ENCODE data around the gene NELL1.

Gene NELL1

DNA sequence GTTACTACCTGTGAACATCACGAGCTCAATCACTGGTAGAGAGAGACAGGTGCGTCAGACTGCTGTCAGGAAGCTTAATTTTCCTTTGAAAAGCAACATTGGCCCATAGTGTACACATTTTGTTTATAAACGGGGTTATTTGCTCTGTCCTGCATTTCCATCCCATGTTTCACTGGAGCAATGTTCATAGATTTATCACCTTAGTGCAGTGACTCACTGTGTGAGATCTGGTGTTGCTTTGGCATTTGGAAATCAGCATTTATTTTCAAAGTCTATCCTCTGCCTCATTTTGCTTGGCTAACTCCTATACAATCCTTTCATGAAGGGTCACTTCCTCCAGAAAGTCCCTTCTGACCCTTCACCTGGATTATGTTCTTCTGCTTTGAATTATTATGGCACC is 529.1 kb downstream of the NELL1 start:
- no peak for TF ChIP-seq TOX (CRISPR knock-in tag; IDR thresholded peaks at IDR 0.05; ENCODE audit: borderline replicate concordance)
- TF ChIP-seq BACH2 (CRISPR knock-in tag; IDR thresholded peaks at IDR 0.05; ENCODE audit: borderline replicate concordance): no peak
- TF ChIP-seq, protein P1, sequence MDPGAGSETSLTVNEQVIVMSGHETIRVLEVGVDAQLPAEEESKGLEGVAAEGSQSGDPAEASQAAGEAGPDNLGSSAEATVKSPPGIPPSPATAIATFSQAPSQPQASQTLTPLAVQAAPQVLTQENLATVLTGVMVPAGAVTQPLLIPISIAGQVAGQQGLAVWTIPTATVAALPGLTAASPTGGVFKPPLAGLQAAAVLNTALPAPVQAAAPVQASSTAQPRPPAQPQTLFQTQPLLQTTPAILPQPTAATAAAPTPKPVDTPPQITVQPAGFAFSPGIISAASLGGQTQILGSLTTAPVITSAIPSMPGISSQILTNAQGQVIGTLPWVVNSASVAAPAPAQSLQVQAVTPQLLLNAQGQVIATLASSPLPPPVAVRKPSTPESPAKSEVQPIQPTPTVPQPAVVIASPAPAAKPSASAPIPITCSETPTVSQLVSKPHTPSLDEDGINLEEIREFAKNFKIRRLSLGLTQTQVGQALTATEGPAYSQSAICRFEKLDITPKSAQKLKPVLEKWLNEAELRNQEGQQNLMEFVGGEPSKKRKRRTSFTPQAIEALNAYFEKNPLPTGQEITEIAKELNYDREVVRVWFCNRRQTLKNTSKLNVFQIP (CRISPR knock-in tag; IDR thresholded peaks at IDR 0.05; ENCODE audit: borderline replicate concordance, low read depth): no peak
- TF ChIP-seq ZFP3 (CRISPR knock-in tag; IDR thresholded peaks at IDR 0.05): no peak
- no peak for TF ChIP-seq ZFP30 (CRISPR knock-in tag; IDR thresholded peaks at IDR 0.05)
- TF ChIP-seq, protein P2, sequence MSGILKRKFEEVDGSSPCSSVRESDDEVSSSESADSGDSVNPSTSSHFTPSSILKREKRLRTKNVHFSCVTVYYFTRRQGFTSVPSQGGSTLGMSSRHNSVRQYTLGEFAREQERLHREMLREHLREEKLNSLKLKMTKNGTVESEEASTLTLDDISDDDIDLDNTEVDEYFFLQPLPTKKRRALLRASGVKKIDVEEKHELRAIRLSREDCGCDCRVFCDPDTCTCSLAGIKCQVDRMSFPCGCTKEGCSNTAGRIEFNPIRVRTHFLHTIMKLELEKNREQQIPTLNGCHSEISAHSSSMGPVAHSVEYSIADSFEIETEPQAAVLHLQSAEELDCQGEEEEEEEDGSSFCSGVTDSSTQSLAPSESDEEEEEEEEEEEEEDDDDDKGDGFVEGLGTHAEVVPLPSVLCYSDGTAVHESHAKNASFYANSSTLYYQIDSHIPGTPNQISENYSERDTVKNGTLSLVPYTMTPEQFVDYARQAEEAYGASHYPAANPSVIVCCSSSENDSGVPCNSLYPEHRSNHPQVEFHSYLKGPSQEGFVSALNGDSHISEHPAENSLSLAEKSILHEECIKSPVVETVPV (CRISPR knock-in tag; IDR thresholded peaks at IDR 0.05): no peak
- no peak for ATAC-seq

DNA sequence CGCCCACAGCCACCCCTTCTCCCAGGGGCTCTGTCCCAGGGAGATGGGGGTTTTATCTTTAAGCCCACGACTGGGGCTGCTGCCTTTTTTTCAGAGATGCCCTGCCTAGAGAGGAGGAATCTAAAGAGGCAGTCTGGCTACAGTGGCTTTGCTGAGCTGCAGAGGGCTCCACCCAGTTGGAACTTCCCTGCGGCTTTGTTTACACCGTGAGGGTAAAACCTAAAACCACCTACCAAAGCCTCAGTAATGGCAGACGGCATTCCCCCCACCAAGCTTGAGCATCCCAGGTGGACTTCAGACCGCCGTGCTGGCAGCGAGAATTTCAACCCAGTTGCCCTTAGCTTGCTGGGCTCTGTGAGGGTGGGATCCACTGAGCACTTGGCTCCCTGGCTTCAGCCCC is 535.8 kb downstream of the NELL1 start:
- ATAC-seq: no peak
- TF ChIP-seq, protein P2 (CRISPR knock-in tag; IDR thresholded peaks at IDR 0.05): no peak
- TF ChIP-seq ZFP3 (CRISPR knock-in tag; IDR thresholded peaks at IDR 0.05): no peak

DNA sequence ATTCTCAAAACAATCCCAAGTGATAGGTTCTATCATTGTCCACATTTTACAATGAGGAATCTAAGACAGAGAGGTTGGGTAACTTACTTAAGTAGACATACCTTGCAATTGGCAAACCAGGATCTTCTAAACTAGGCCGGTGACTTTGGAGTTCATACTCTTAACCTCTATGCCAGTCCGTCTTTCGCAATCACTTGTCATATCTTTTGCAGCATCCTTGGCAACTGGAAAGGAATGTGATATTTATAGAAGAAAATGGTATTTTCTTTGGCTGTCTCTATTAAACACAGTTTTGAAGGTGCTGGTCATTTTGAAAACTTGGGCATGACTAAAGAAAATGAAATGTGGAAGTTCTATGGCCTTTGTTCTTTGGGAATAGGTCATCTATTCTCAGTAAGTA is 556.5 kb downstream of the NELL1 start:
- no peak for ATAC-seq
- TF ChIP-seq BACH2 (CRISPR knock-in tag; IDR thresholded peaks at IDR 0.05; ENCODE audit: borderline replicate concordance): no peak
- peak; percentile 62 for TF ChIP-seq ISL1 (CRISPR knock-in tag; IDR thresholded peaks at IDR 0.05)
- TF ChIP-seq GLIS3 (CRISPR knock-in tag; IDR thresholded peaks at IDR 0.05): no peak

DNA sequence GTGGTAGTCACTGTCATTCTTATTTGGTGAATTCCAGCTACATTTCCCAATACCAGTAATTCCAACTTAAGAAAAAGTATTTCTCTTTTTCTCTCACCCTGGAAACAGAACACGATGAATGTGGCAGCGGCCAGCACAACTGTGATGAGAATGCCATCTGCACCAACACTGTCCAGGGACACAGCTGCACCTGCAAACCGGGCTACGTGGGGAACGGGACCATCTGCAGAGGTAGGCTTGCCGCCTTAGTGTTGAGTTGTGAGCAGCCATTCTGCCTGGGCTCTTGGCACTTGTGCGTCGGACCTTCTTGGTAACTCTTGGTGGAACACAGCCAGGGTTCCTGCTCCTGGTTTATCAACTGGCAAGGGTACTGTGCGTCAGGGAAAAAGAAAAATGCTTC is 559.8 kb downstream of the NELL1 start:
- TF ChIP-seq ESRRG (CRISPR knock-in tag; IDR thresholded peaks at IDR 0.05) (no peak), ZFP3 (CRISPR knock-in tag; IDR thresholded peaks at IDR 0.05) (no peak), TOX (CRISPR knock-in tag; IDR thresholded peaks at IDR 0.05; ENCODE audit: borderline replicate concordance) (no peak), ARNTL (CRISPR knock-in tag; IDR thresholded peaks at IDR 0.05; ENCODE audit: borderline replicate concordance, low read depth) (no peak), RARB (CRISPR knock-in tag; IDR thresholded peaks at IDR 0.05) (no peak), TCF4 (CRISPR knock-in tag; IDR thresholded peaks at IDR 0.05; ENCODE audit: borderline replicate concordance) (no peak)
- TF ChIP-seq, protein P2 (CRISPR knock-in tag; IDR thresholded peaks at IDR 0.05): no peak
- TF ChIP-seq, protein P1 (CRISPR knock-in tag; IDR thresholded peaks at IDR 0.05; ENCODE audit: borderline replicate concordance, low read depth): no peak
- TF ChIP-seq, protein P3, sequence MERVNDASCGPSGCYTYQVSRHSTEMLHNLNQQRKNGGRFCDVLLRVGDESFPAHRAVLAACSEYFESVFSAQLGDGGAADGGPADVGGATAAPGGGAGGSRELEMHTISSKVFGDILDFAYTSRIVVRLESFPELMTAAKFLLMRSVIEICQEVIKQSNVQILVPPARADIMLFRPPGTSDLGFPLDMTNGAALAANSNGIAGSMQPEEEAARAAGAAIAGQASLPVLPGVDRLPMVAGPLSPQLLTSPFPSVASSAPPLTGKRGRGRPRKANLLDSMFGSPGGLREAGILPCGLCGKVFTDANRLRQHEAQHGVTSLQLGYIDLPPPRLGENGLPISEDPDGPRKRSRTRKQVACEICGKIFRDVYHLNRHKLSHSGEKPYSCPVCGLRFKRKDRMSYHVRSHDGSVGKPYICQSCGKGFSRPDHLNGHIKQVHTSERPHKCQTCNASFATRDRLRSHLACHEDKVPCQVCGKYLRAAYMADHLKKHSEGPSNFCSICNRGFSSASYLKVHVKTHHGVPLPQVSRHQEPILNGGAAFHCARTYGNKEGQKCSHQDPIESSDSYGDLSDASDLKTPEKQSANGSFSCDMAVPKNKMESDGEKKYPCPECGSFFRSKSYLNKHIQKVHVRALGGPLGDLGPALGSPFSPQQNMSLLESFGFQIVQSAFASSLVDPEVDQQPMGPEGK (CRISPR knock-in tag; IDR thresholded peaks at IDR 0.05; ENCODE audit: borderline replicate concordance): no peak
- no peak for ATAC-seq

DNA sequence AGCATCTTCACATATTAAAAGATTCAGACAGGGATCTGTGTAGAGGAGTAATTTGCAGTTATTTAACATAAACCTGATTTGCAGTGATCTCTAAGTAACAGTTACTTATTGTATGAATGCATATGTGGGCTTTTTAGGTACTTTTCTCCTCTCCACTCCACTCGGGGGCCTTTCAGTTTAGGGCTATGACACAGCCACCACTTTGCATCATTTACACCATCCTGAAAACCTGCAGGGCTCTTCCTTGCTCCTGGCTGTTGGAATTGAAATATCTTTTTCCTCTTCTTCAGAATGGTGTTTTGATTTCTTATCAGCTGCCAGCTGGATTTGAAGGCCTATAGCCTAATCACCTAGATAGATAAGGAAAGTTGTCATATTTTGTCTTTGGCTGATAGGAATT is 580.8 kb downstream of the NELL1 start:
- no peak for ATAC-seq

More for the DNA sequence above, 580.8 kb downstream of the NELL1 start:
- TF ChIP-seq ZNF70 (CRISPR knock-in tag; IDR thresholded peaks at IDR 0.05) (no peak), TOX (CRISPR knock-in tag; IDR thresholded peaks at IDR 0.05; ENCODE audit: borderline replicate concordance) (no peak), ZNF8 (CRISPR knock-in tag; IDR thresholded peaks at IDR 0.05) (no peak), PPARA (CRISPR knock-in tag; IDR thresholded peaks at IDR 0.05; ENCODE audit: borderline replicate concordance) (no peak), ZC3H10 (CRISPR knock-in tag; IDR thresholded peaks at IDR 0.05) (no peak)
- TF ChIP-seq, protein P1 (CRISPR knock-in tag; IDR thresholded peaks at IDR 0.05; ENCODE audit: borderline replicate concordance, low read depth): no peak

All from SK-N-SH treated with all-trans-retinoic acid at 6 μM for 48 hours (cell line).